Stimulated activated CD4-positive, alpha-beta T cell treated with anti-CD3 and anti-CD28 coated beads, TNF-alpha, amount 100 ng/mL, for 48 hours (primary cell): Measurements from ENCODE around the gene GINS2.

Source experiments
- DNase-seq, 3 donors: peaks; one replicate each; pipeline ENCODE4 v3.0.0-alpha.2; 2020; ENCODE audit warnings: low read depth in 3 of 3

Gene GINS2

GRCh38 chr16:85688586-85689284 lies at the start of gene GINS2:
Gene GINS2 (minus strand): TSS chr16:85688954. CDS start chr16:85688898, 56 bp downstream.
- DNase-seq, result peak; percentile 76 to 90 (median 87)

- DNase-seq, result no peak
Measured at GRCh38 chr16:85736921-85737320, 48.2 kb upstream of the GINS2 start.

GRCh38 chr16:85735946-85736345 lies 47.2 kb upstream of the GINS2 start:
- no peak for DNase-seq

GRCh38 chr16:85735225-85735635 lies 46.5 kb upstream of the GINS2 start:
- DNase-seq, result peak in 1 of 3 donors; percentile 8

GRCh38 chr16:85734311-85735017 lies 45.7 kb upstream of the GINS2 start:
- no peak for DNase-seq

GRCh38 chr16:85733839-85734170 lies 45.1 kb upstream of the GINS2 start:
- DNase-seq, result no peak

GRCh38 chr16:85733155-85733838 lies 44.5 kb upstream of the GINS2 start:
- no peak for DNase-seq

- DNase-seq, result no peak
Measured at GRCh38 chr16:85731179-85731578, 42.4 kb upstream of the GINS2 start.

- DNase-seq, result no peak
Measured at GRCh38 chr16:85730186-85730465, 41.4 kb upstream of the GINS2 start.

GRCh38 chr16:85729452-85730185 lies 40.9 kb upstream of the GINS2 start:
- no peak for DNase-seq

- DNase-seq, result no peak
Measured at GRCh38 chr16:85728879-85729278, 40.1 kb upstream of the GINS2 start.

- DNase-seq, result no peak
Measured at GRCh38 chr16:85724936-85725335, 36.2 kb upstream of the GINS2 start.

- no peak for DNase-seq
Measured at GRCh38 chr16:85724126-85724879, 35.5 kb upstream of the GINS2 start.

GRCh38 chr16:85722128-85722893 lies 33.6 kb upstream of the GINS2 start:
- no peak for DNase-seq

GRCh38 chr16:85720302-85720637 lies 31.5 kb upstream of the GINS2 start:
- DNase-seq, result no peak

- no peak for DNase-seq
Measured at GRCh38 chr16:85719605-85720301, 31.0 kb upstream of the GINS2 start.

- DNase-seq, result no peak
Measured at GRCh38 chr16:85718682-85719081, 29.9 kb upstream of the GINS2 start.

- no peak for DNase-seq
Measured at GRCh38 chr16:85718153-85718477, 29.4 kb upstream of the GINS2 start.

- peak; percentile 37 to 61 (median 46) for DNase-seq
Measured at GRCh38 chr16:85717393-85718152, 28.8 kb upstream of the GINS2 start.

- DNase-seq, result no peak
Measured at GRCh38 chr16:85716680-85717038, 27.9 kb upstream of the GINS2 start.
